ENCODE results near the gene ADGRA3.

The ADGRA3 gene

GRCh38 chr4:22442956-22443355, 72.9 kb downstream of the ADGRA3 start:
- in situ Hi-C loops (cut with HindIII; ENCODE audit: low pct_unique_long_range_greater_than_20kb, low sequenced_read_pairs): no loop called here
- no peak for DNase-seq (ENCODE audit: low read depth in 1 of 2, low spot score in 1 of 2)
- no peak for TF ChIP-seq JUND (IDR thresholded peaks at IDR 0.05; ENCODE audit: low read depth)

GRCh38 chr4:22440999-22441398, 74.9 kb downstream of the ADGRA3 start:
- in situ Hi-C loops (cut with HindIII; ENCODE audit: low pct_unique_long_range_greater_than_20kb, low sequenced_read_pairs): no loop called here
- TF ChIP-seq JUND (IDR thresholded peaks at IDR 0.05; ENCODE audit: low read depth): no peak

GRCh38 chr4:22439947-22440346, 75.9 kb downstream of the ADGRA3 start:
- TF ChIP-seq JUND (IDR thresholded peaks at IDR 0.05; ENCODE audit: low read depth): no peak
- in situ Hi-C loops (cut with HindIII; ENCODE audit: low pct_unique_long_range_greater_than_20kb, low sequenced_read_pairs): no loop called here

More at GRCh38 chr4:22440999-22441398, 74.9 kb downstream of the ADGRA3 start:
- DNase-seq (ENCODE audit: low read depth in 1 of 2, low spot score in 1 of 2): no peak

GRCh38 chr4:22435652-22436051, 80.2 kb downstream of the ADGRA3 start:
- no peak for DNase-seq (ENCODE audit: low read depth in 1 of 2, low spot score in 1 of 2)
- in situ Hi-C loops (cut with HindIII; ENCODE audit: low pct_unique_long_range_greater_than_20kb, low sequenced_read_pairs): no loop called here
- no peak for TF ChIP-seq JUND (IDR thresholded peaks at IDR 0.05; ENCODE audit: low read depth)

More at GRCh38 chr4:22439947-22440346, 75.9 kb downstream of the ADGRA3 start:
- no peak for DNase-seq (ENCODE audit: low read depth in 1 of 2, low spot score in 1 of 2)

GRCh38 chr4:22434895-22435294, 81.0 kb downstream of the ADGRA3 start:
- in situ Hi-C loops (cut with HindIII; ENCODE audit: low pct_unique_long_range_greater_than_20kb, low sequenced_read_pairs): no loop called here
- no peak for TF ChIP-seq JUND (IDR thresholded peaks at IDR 0.05; ENCODE audit: low read depth)
- peak; percentile 3 to 68 for DNase-seq (ENCODE audit: low read depth in 1 of 2, low spot score in 1 of 2)

- in situ Hi-C loops (cut with HindIII; ENCODE audit: low pct_unique_long_range_greater_than_20kb, low sequenced_read_pairs): no loop called here
- TF ChIP-seq JUND (IDR thresholded peaks at IDR 0.05; ENCODE audit: low read depth): no peak
These were observed 85.2 kb downstream of the ADGRA3 start for GRCh38 chr4:22430626-22431025.

GRCh38 chr4:22428441-22428840, 87.4 kb downstream of the ADGRA3 start:
- in situ Hi-C loops (cut with HindIII; ENCODE audit: low pct_unique_long_range_greater_than_20kb, low sequenced_read_pairs): no loop called here

More at GRCh38 chr4:22430626-22431025, 85.2 kb downstream of the ADGRA3 start:
- no peak for DNase-seq (ENCODE audit: low read depth in 1 of 2, low spot score in 1 of 2)

GRCh38 chr4:22427675-22428074, 88.2 kb downstream of the ADGRA3 start:
- TF ChIP-seq JUND (IDR thresholded peaks at IDR 0.05; ENCODE audit: low read depth): no peak
- no peak for DNase-seq (ENCODE audit: low read depth in 1 of 2, low spot score in 1 of 2)
- in situ Hi-C loops (cut with HindIII; ENCODE audit: low pct_unique_long_range_greater_than_20kb, low sequenced_read_pairs): no loop called here

More at GRCh38 chr4:22428441-22428840, 87.4 kb downstream of the ADGRA3 start:
- DNase-seq (ENCODE audit: low read depth in 1 of 2, low spot score in 1 of 2): no peak
- no peak for TF ChIP-seq JUND (IDR thresholded peaks at IDR 0.05; ENCODE audit: low read depth)

GRCh38 chr4:22420291-22420690, 95.6 kb downstream of the ADGRA3 start:
- no peak for DNase-seq (ENCODE audit: low read depth in 1 of 2, low spot score in 1 of 2)
- TF ChIP-seq JUND (IDR thresholded peaks at IDR 0.05; ENCODE audit: low read depth): no peak
- in situ Hi-C loops (cut with HindIII; ENCODE audit: low pct_unique_long_range_greater_than_20kb, low sequenced_read_pairs): no loop called here

- TF ChIP-seq JUND (IDR thresholded peaks at IDR 0.05; ENCODE audit: low read depth): no peak
- DNase-seq (ENCODE audit: low read depth in 1 of 2, low spot score in 1 of 2): no peak
- in situ Hi-C loops (cut with HindIII; ENCODE audit: low pct_unique_long_range_greater_than_20kb, low sequenced_read_pairs): no loop called here
These were observed 98.5 kb downstream of the ADGRA3 start for GRCh38 chr4:22417408-22417807.

- in situ Hi-C loops (cut with HindIII; ENCODE audit: low pct_unique_long_range_greater_than_20kb, low sequenced_read_pairs): no loop called here
- no peak for TF ChIP-seq JUND (IDR thresholded peaks at IDR 0.05; ENCODE audit: low read depth)
- no peak for DNase-seq (ENCODE audit: low read depth in 1 of 2, low spot score in 1 of 2)
These were observed 99.5 kb downstream of the ADGRA3 start for GRCh38 chr4:22416403-22416802.

- DNase-seq (ENCODE audit: low read depth in 1 of 2, low spot score in 1 of 2): no peak
- in situ Hi-C loops (cut with HindIII; ENCODE audit: low pct_unique_long_range_greater_than_20kb, low sequenced_read_pairs): no loop called here
- no peak for TF ChIP-seq JUND (IDR thresholded peaks at IDR 0.05; ENCODE audit: low read depth)
These were observed 101.0 kb downstream of the ADGRA3 start for GRCh38 chr4:22414833-22415232.

GRCh38 chr4:22413471-22413870, 102.4 kb downstream of the ADGRA3 start:
- TF ChIP-seq JUND (IDR thresholded peaks at IDR 0.05; ENCODE audit: low read depth): no peak
- in situ Hi-C loops (cut with HindIII; ENCODE audit: low pct_unique_long_range_greater_than_20kb, low sequenced_read_pairs): no loop called here
- no peak for DNase-seq (ENCODE audit: low read depth in 1 of 2, low spot score in 1 of 2)

GRCh38 chr4:22412013-22412412, 103.9 kb downstream of the ADGRA3 start:
- no peak for DNase-seq (ENCODE audit: low read depth in 1 of 2, low spot score in 1 of 2)
- TF ChIP-seq JUND (IDR thresholded peaks at IDR 0.05; ENCODE audit: low read depth): no peak
- in situ Hi-C loops (cut with HindIII; ENCODE audit: low pct_unique_long_range_greater_than_20kb, low sequenced_read_pairs): no loop called here
